H7 (cell line): ENCODE results near the gene PTGR1. TPM values are rescaled to one million over a fixed set of nuclear protein-coding genes. Genes with fewer than 3 reads are reported as not detected.

ENCODE experiments used
- DNase-seq: peaks from one replicate; pipeline ENCODE4 v3.0.0; 2012
- H3K27me3 ChIP-seq: 2 replicates; pipeline ENCODE4 v1.6.0; 2011; ENCODE audit warnings: mild to moderate bottlenecking, low read length; ENCODE audit not compliant: control insufficient read depth, insufficient read depth
- H3K36me3 ChIP-seq: replicated peaks from 2 replicates; pipeline ENCODE4 v1.5.1; 2011; ENCODE audit warnings: low read length; ENCODE audit not compliant: control insufficient read depth, insufficient read depth
- H3K4me3 ChIP-seq: 2 replicates; pipeline ENCODE4 v1.5.1; 2011; ENCODE audit warnings: low read depth, mild to moderate bottlenecking, control low read depth, low read length, moderate library complexity; ENCODE audit not compliant: insufficient read depth
- total RNA-seq: library from RNA; depleted of rRNA; stranded (reverse); fragments of >200 nt; shearing (Covaris generic); gene quantifications from 2 replicates; pipeline ENCODE4 v1.2.3, GENCODE V29; 2014; rRNA removed

Gene PTGR1
- 91.2 and 199 TPM in 2 replicates for total RNA-seq

GRCh38 chr9:111599092-111599954, at the start of gene PTGR1:
Gene PTGR1 (minus strand): TSS chr9:111599647. CDS start chr9:111597422, 2,225 bp downstream.
- DNase-seq = peak; percentile 88
- Histone ChIP-seq H3K27me3 (peaks cover 2% of the 10 kb centered on the region), H3K4me3 (peak within 1 kb of the TSS; percentile 73), H3K36me3 (peaks cover 7% of the 10 kb centered on the region)

GRCh38 chr9:111649016-111649415, 49.6 kb upstream of the PTGR1 start:
- DNase-seq = no peak
- Histone ChIP-seq H3K4me3 (no peak overlapping the region), H3K27me3 (no peaks in the 10 kb centered on the region), H3K36me3 (peaks cover 2% of the 10 kb centered on the region)

GRCh38 chr9:111648066-111648465, 48.6 kb upstream of the PTGR1 start:
- H3K4me3 ChIP-seq = no peak overlapping the region
- H3K36me3 ChIP-seq = peaks cover 2% of the 10 kb centered on the region
- DNase-seq = no peak
- no peaks in the 10 kb centered on the region for H3K27me3 ChIP-seq

GRCh38 chr9:111646417-111646816, 47.0 kb upstream of the PTGR1 start:
- Histone ChIP-seq H3K36me3 (peaks cover 2% of the 10 kb centered on the region), H3K27me3 (no peaks in the 10 kb centered on the region), H3K4me3 (no peak overlapping the region)
- no peak for DNase-seq

- Histone ChIP-seq H3K27me3 (no peaks in the 10 kb centered on the region), H3K36me3 (peaks cover 2% of the 10 kb centered on the region), H3K4me3 (no peak overlapping the region)
- no peak for DNase-seq
These were observed 46.4 kb upstream of the PTGR1 start for GRCh38 chr9:111645806-111646205.

GRCh38 chr9:111644195-111644772, 44.8 kb upstream of the PTGR1 start:
- H3K4me3 ChIP-seq = no peak overlapping the region
- peaks cover 2% of the 10 kb centered on the region for H3K36me3 ChIP-seq
- DNase-seq = no peak
- H3K27me3 ChIP-seq = no peaks in the 10 kb centered on the region

- no peak for DNase-seq
- Histone ChIP-seq H3K27me3 (no peaks in the 10 kb centered on the region), H3K36me3 (no peaks in the 10 kb centered on the region; the same call in 1 of the 2 replicates), H3K4me3 (no peak overlapping the region)
These were observed 38.0 kb upstream of the PTGR1 start for GRCh38 chr9:111637421-111637950.

- Histone ChIP-seq H3K27me3 (no peaks in the 10 kb centered on the region), H3K4me3 (no peak overlapping the region), H3K36me3 (no peaks in the 10 kb centered on the region; the same call in 1 of the 2 replicates)
- no peak for DNase-seq
These were observed 35.4 kb upstream of the PTGR1 start for GRCh38 chr9:111634860-111635259.

- Histone ChIP-seq H3K27me3 (no peaks in the 10 kb centered on the region), H3K36me3 (no peaks in the 10 kb centered on the region; the same call in 1 of the 2 replicates), H3K4me3 (no peak overlapping the region)
- DNase-seq = no peak
These were observed 33.9 kb upstream of the PTGR1 start for GRCh38 chr9:111633389-111633736.

GRCh38 chr9:111632695-111633388, 33.4 kb upstream of the PTGR1 start:
- Histone ChIP-seq H3K36me3 (no peaks in the 10 kb centered on the region; the same call in 1 of the 2 replicates), H3K4me3 (no peak overlapping the region), H3K27me3 (no peaks in the 10 kb centered on the region)
- no peak for DNase-seq

GRCh38 chr9:111632060-111632459, 32.6 kb upstream of the PTGR1 start:
- Histone ChIP-seq H3K36me3 (no peaks in the 10 kb centered on the region; the same call in 1 of the 2 replicates), H3K27me3 (no peaks in the 10 kb centered on the region), H3K4me3 (peak overlapping the region; percentile 99)
- DNase-seq = no peak

GRCh38 chr9:111631214-111631971, 31.9 kb upstream of the PTGR1 start, which contains the start of gene DNAJC25:
Gene DNAJC25 (plus strand): TSS chr9:111631334. CDS start chr9:111631408, 74 bp downstream.
- peak; percentile 99 for DNase-seq
- peak within 1 kb of the TSS; percentile 99 for H3K4me3 ChIP-seq

GRCh38 chr9:111630964-111631213, 31.4 kb upstream of the PTGR1 start:
- peak overlapping the region; percentile 99 for H3K4me3 ChIP-seq
- H3K27me3 ChIP-seq = no peaks in the 10 kb centered on the region
- H3K36me3 ChIP-seq = no peaks in the 10 kb centered on the region; the same call in 1 of the 2 replicates
- DNase-seq = no peak

More at GRCh38 chr9:111631214-111631971, 31.9 kb upstream of the PTGR1 start, which contains the start of gene DNAJC25:
- H3K36me3 ChIP-seq = no peaks in the 10 kb centered on the region; the same call in 1 of the 2 replicates
- H3K27me3 ChIP-seq = no peaks in the 10 kb centered on the region
